NCI-H2171 treated with DMSO at 0.1 percent for 48 hours (cell line): Measurements from ENCODE around the gene FRS3.
"Not testable (repeated sequence)": the region's sequence is repeated elsewhere in the genome, so short reads cannot be mapped to it uniquely, and the experiment has no call there.

Source experiments
- DNase-seq: peaks from one replicate; lab custom pipeline; 2025; lab: John Stamatoyannopoulos, UW

The FRS3 gene, protein sequence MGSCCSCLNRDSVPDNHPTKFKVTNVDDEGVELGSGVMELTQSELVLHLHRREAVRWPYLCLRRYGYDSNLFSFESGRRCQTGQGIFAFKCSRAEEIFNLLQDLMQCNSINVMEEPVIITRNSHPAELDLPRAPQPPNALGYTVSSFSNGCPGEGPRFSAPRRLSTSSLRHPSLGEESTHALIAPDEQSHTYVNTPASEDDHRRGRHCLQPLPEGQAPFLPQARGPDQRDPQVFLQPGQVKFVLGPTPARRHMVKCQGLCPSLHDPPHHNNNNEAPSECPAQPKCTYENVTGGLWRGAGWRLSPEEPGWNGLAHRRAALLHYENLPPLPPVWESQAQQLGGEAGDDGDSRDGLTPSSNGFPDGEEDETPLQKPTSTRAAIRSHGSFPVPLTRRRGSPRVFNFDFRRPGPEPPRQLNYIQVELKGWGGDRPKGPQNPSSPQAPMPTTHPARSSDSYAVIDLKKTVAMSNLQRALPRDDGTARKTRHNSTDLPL

DNA sequence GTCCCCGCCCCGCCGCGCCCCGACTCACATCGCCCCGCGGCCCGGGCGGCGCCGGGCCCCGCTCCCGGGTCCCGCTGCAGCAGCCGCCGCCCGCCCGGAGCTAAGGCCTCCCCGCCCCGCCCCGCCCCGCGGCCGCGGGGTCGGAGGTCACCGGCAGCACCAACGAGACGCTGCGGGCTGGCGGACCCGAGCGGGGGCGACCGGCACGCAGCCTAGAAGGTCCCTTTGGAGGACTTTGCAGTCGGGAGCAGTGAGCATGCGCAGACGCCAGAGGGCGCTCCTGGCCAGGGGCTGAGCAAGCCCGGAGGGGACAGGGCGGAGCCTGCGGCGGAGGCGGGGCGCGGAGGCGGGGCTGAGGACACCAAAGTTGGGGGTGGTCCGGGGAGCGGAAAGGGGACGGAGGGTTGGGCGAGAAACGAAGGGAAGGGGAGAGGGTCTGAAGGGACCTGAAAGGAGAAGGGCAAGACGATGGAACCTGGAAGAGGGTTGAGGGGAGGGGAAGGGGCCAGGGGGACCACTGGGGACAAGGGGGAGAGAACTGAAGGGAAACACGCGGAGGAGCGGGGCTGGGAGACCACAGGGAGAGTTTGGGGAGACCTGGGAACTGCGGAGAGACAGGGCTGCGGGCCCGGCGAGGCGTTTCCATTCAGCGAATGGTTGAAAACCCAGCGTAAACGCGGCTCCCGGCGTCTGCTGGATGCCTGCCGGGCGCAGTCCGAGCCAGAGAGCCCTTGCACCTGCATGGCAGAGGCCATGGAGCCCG is at the start of gene FRS3:
TSS of gene FRS3 (minus strand) at position 113 of the 763 bp plus-strand sequence. CDS start 2,913 bp downstream, outside the sequence.
- DNase-seq, result peak; percentile 90

DNA sequence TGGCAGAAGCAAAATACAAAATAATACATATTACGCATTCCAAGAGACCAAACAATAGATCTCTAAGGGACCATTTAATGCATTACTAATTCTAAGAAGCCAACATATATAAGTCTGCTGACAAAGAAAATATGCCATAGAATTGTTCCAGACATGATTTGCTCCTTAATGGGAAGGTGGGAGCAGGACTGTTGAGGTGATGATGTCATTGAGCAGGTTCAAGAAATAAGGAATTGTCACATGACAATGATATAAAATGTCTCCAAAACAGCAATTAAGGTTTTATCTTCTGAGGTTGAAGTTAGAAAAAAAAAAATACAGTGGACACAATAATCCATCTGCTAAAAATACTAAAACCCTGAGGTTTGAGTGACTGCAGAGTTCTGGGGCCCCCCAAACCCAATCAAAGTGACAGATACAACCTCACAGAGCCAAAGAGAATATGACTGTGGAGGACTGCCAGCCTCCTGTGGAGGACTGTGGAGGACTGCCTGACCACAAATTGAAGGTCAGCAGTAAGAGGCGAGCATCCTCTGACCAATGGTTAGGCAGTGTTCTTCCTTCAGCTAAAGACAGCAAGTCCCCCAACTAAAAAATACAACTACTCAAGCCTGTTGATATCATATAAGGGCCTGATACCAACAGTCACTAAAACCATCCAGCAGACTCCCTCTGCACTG is 46.8 kb upstream of the FRS3 start:
- no peak for DNase-seq

DNA sequence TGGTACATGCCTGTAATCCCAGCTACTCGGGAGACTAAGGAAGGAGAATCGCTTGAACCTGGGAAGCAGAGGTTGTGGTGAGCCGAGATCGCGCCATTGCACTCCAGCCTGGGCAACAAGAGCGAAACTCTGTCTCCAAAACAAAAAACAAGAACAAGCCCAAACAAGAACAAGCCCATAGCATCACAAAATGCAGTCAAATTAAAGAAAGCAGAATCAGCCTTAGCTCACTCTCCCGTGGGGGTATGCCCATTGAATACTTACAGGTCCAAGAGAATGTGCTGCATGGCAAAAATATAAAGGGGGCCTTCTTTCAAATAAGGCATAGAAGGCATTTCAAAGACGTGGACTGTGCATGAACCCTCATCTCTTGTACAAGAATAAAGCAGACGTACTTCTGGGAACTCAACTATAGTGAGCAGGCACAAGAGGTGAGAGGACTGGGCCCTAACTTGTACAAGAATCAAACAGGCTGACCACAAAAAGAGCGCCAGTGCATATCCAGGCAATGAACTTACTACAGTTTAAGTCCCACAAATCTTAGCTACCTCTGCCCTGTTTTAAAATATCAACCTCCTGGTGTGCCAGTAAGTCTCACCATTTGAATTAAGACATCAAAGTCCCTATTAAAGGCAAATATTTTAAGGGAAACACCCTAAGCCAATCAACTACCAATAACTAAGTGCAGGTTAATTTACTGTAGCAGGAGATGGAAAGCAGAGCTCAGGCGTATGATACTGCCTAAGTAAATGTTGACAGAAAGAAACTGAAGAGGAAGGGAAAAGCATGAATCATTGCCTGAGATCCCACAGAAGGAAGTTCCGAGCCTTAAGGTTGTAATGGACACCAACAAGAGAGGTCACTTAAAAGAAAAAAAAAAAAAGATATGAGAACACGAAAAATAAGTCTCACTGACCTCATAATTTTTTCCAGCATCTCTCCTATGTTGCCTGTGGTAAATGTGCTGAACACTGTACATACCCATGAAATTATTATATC is 45.2 kb upstream of the FRS3 start:
- no peak for DNase-seq

DNA sequence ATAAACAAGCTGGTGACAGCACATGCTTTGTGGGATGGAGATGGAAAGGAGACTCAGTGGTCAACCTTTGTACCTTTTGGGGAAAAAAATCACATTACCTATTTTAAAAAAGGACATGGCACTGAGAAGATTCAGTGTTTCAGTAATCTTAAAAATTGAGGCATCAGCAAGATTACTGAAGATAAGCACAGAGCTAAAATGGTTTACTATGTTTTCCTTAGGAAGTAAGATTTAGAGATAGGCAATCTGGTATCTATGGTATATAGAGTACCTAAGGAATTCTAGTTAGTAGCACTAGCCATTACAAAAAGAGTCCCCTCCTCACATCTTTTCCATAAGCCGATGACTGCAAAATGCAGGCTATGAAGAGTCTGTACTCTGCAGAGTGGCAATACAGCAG is 43.5 kb upstream of the FRS3 start:
- DNase-seq, result no peak

DNA sequence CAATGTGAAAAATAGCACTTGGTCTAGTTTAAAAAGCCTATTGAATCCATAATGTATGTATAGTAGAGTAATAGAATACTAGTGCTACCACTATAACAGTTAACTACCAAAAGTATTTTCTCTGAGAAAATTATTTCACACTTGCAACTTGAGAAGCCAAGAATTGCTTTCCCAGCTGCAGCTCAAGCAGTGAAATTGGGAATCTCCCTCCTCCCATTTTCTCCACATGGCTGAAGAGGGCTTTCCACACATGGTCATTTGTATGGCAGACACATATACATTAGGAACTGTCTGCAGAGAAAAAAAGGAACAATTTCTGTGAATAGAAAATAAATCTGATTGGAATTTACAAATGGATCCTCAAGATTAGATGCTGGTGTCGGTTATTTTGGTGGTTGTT is 42.3 kb upstream of the FRS3 start:
- no peak for DNase-seq

DNA sequence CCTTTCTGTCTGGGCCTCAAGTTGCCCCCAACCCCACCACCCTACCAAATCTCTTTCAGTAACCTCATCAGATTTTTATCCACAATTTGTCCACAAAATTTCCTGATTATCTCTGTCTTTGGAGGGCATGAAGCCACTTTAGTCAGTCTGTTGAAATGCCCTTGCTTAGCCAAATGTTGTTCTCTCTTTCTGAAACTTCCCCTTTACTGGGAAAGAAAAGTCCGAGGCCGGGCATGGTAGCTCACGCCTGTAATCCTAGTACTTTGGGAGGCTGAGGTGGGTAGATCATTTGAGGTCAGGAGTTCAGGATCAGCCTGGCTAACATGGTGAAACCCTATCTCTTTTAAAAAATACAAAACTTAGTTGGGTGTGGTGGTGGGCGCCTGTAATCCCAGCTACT is 41.6 kb upstream of the FRS3 start:
- no peak for DNase-seq

DNA sequence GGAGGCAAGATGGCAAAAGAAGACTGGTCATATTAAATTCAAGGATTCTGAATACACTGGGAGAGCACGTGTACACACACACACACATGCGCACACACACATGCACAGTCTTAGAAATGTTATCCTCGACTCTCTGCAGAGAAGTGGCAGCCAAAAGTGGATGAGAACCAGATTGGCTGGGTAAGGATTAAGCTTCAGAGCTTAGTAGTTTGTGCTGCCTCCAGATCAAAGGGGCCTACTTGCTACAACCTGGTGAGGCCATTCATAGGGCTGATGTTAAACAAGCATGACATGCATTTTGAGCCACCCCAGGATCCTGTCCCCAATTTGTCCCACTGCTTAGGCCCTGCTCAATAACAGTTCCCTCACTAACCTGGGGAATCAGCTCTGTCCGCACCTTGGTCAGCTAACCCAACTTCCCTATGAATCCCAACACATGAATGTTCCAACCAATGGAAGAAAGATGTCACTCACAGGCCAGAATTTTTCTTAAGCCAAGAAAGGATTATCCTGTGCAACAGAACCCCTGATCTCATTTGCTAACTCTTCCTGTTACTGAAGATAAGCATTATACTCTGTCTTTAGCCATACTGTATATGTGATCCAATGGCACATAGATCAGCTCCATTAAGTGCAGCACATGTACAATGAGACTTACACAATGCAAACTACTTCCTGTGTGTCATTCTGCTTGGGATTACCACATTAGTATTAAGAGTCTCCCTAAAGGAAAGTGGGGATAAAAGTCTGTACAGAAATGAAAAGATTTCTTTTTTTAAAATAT is 38.8 kb upstream of the FRS3 start:
- DNase-seq, result no peak

DNA sequence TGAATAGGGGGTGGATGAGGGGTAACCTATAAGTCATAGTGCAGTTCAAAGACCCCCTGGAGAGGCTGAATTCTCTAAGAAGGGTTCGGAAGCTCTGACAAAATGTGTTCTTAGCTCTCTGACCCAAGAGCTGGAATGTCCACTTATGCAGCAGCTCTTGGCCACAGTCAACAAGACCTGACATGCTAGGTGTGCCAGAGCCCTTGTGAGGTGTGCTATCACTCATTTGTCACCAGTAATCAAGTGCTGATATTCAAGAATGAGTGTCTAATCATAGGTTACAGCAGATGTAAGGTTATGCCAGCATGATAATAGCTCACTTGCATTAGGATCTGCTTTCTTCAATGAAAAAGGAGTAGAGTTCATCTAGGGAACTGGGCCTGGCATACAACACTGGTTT is 35.9 kb upstream of the FRS3 start:
- no peak for DNase-seq

DNA sequence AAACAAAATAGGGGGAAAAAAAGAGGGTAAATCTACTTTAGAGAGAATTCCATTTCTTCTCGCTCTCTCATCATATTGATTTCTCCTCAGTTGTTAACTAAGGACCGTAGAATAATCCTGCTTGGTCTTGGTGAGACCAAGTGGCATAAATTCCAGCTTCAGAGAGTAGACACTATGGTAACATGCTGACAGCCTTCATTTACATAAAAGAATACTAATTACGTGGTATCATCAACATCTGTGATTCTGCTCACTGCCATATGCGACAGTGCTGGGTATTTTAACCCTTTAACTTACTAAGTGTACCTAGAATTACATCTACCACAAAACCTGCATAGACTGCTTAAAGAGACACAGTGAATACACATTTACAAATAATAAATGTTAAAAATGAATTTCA is 34.9 kb upstream of the FRS3 start:
- DNase-seq, result no peak

DNA sequence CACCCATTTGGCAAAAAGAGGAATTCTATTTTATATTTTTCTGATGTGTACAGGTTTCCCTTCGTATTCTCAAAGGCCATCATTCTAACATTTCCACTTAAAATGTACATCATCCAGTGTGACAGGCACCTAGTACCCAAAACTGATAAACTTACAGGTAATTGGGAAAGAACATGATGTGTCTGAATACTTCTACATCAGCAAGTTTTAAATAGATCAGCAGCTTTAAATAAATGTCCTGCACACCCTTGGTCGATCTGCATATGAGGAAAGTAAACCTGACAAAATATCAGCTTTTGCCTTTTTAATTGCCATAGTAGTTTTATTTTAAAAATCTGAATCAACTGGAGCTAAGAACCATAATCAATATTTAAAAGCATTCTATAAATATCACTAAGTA is 34.3 kb upstream of the FRS3 start:
- DNase-seq, result no peak

DNA sequence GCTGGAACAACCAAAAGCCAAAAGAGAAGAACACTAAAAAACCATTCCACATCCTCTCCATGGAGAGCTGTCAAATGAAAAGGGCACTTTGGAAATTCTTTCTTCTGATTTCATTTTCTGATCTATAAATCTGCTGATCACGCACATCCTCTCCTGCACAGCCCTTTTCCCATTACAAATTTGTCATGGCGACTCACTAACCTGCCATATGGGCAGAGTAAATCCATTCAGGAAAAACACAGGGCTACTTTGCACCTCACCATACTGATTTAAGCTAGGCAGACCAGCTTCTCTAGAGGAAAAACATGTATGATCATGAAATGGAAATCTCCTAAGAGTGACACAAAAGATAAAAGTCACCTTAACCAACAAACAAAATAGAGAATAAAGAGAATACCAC is 33.8 kb upstream of the FRS3 start:
- DNase-seq, result no peak

DNA sequence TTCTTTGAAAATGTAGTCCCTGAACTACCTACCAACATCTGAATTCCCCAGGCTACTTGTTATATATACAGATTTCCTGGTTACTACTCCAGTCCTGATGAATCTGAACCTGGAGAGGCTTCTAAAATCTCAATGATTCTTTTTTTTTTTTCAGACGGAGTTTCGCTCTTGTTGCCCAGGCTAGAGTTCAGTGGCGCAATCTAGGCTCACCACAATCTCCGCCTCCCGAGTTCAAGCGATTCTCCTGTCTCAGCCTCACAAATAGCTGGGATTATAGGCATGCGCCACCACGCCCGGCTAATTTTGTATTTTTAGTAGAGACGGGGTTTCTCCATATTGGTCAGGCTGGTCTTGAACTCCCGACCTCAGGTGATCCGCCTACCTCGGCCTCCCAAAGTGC is 32.2 kb upstream of the FRS3 start:
- not testable (repeated sequence) for DNase-seq

DNA sequence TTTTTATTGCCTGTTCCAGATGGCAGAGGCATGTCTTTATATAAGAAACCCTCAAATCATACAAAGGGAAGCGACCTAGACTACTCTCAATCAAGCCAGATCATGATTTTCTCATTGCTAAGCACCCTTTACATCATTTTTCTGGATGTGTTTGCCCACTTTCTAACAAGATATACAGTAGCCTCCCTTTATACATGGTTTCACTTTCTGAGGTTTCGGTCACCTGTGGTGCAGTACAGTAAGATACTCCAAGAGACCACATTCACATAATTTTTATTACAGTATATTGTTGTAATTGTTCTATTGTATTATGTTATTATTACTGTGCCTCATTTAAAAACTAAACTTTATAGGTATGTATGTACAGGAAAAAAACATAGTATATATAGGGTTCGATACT is 31.4 kb upstream of the FRS3 start:
- no peak for DNase-seq

DNA sequence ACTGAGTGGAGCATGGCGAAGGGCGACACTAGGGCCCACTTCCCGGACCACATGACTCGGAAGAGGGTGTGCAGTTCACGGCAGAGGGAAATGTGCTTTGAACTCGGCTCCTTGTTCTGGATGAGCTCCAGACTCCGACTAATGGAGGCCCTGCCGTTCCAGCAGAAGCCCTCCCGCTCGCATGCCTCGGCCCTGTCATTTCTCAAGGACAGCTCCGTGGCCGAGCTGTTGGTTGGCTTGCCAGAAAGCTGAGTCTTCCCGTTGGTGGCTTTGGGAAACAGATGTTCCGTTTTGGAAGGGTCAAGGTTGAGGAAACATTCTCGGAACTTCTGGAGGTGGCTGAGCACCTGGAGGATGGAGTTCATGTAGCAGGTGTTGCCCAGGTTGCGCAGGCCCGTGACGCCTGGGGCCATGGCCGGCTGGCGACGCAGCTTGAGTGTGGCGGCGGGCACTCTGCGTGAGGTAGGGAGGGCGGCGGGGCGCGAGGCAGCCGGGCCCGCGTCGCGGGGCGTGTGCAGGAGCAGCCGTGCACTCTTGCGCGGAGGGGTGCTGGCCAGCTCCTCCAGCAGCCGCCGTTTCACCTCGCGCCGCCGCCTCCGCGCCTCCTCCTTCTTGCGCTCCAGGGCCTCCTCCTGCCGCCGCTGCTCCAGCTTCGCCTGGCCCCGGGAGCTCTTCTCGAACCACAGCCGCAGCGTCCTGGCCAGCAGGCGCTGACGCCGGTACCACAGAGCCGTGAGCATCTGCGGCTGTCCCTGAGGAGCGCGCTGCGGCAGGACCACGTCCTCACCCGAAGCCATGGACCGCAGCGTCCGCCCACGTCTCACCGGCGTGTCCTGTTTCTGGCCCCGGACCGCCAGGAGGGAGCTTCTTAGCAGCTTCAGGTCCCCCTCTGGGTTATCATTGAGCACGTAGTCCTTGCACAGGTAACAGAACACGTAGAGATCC is 26.4 kb upstream of the FRS3 start:
- no peak for DNase-seq

DNA sequence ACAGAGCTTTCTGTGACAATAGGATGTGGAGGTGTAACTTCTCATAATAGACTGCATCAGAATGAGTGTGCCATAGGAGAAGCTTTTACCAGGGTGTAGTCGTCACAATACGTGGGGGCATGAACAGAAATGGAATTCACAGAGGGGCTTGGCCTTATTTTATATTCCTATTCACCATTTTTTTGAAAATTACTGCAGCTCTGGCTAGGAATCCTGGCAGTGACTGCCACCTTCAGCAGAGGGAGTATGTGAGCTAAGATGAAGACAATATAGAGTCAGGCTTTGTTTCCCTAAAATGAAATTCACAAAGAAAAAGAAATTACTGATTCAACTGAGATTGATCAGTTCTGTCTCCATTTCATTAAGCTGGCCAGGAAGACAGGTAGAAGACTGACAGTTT is 21.7 kb upstream of the FRS3 start:
- no peak for DNase-seq

DNA sequence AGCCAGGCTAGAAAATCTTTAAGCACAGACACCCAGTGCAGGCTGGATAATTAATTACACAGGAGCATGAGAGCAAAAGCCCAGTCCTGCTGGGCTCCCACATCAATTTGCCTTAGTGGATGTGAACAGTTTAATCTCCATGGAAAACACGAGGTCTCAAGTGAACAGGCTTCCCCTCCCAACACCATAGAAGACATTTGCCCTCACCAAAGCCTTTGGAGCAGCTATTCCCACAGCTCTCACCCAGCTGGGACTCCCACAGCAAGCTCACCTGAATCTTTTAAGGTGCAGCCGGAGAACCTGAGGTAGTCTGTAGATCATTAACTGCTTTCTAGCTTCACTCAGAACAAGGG is 19.8 kb upstream of the FRS3 start:
- DNase-seq, result no peak

DNA sequence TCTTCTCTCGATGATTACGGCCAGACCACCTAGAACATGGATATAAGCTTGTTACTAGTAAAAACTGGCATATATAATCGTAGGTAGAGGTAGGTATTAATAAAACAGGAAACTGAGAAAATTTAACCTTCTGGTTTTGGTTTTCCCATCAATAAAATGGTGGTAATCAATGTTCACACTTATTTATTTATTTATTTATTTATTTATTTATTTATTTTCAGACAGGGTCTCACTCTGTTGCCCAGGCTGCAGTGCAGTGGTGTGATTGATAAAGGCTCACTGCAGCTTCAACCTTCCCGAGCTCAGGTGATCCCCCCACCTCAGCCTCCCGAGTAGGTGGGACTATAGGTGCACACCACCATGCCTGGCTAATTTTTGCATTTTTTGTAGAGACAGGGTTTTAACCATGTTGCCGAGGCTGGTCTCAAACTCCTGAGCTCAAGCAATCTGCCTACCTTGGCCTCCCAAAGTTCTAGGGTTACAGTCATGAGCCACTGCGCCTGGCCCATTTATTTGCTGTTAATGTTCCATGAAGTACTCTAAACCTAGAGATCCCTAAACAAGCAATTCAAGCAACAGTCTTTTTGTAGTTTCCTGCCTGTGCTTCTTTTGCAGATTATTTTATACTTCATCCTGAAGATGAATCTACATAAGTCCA is 19.3 kb upstream of the FRS3 start:
- DNase-seq, result no peak

DNA sequence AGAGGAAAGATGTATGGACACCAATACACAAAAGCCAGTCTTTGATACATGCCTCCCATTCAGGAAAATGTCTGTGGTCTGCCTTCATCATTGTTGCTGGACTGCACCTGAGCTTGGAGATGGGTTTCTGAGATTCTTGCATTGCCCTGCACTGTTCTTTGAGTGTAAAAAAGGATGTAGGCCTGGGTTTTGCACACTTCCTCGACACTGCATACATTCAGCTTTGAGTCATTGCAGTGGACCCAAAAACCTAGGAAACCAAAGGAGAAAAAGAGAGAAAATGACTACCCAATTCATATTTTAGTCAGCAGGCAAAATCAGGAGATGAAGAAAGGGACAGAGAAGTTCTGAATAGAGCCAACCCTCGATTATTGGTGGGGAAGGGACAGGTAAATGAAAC is 16.8 kb upstream of the FRS3 start:
- DNase-seq, result no peak

DNA sequence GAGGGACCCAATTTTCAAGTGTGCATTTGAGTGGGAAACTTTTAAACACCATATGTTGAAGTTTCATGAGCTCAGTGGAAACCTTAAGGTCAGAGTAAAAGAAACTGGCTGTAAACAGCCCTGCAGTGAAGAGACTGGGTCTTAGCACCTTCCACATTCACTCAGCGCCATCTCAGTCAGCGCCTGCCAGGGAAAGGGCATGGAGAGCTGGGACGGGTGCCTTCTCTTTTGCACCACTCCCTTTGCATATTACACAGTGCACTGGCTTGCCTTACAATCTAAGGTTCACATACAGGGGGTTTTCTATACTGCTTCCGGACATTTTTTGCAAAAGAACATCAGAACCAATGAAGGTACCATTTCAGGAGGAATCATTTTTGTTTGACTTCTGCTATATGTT is 12.3 kb upstream of the FRS3 start:
- DNase-seq, result no peak
